ENCODE results near the gene PHF2. TPM values are rescaled to one million over a fixed set of nuclear protein-coding genes. Genes with fewer than 3 reads are reported as not detected.

Gene PHF2
- total and polyA plus RNA-seq, 2 of the 4 experiments (the other 2 are of a cell fraction), result 5.9 to 9.5 TPM

GRCh38 chr9:93708987-93709302 is 132.6 kb downstream of the PHF2 start:
- H2BK120ac ChIP-seq (ENCODE audit: low read depth, low read length), result no peak overlapping the region
- TF ChIP-seq MXI1 (IDR thresholded peaks at IDR 0.05; ENCODE audit: borderline replicate concordance, low read depth, low read length), result no peak
- no peak for TF ChIP-seq CHD1 (IDR thresholded peaks at IDR 0.05; ENCODE audit: low read depth, low read length)
- no peak for TF ChIP-seq RFX5 (IDR thresholded peaks at IDR 0.05; ENCODE audit: low read depth, low read length)
- TF ChIP-seq CEBPB (IDR thresholded peaks at IDR 0.05; ENCODE audit: low read depth, low read length), result no peak
- TF ChIP-seq MAZ (IDR thresholded peaks at IDR 0.05; ENCODE audit: borderline replicate concordance, low read depth, low read length), result no peak
- no peak for TF ChIP-seq USF2 (IDR thresholded peaks at IDR 0.05; ENCODE audit: low read depth, low read length)
- no peak for TF ChIP-seq MAFK (IDR thresholded peaks at IDR 0.05; ENCODE audit: low read depth, low read length)
- TF ChIP-seq SMC3 (IDR thresholded peaks at IDR 0.05; ENCODE audit: low read depth, low read length), result no peak
- no peak for TF ChIP-seq NFE2L2 (IDR thresholded peaks at IDR 0.05; ENCODE audit: low read depth, low read length)
- no peak for TF ChIP-seq ELK1 (IDR thresholded peaks at IDR 0.05; ENCODE audit: borderline replicate concordance, low read depth, low read length)
- TF ChIP-seq RAD21 (IDR thresholded peaks at IDR 0.05; ENCODE audit: low read length), result no peak
- TF ChIP-seq FOS (IDR thresholded peaks at IDR 0.05; ENCODE audit: low read depth, low read length), result no peak
- TF ChIP-seq CTCF (conservative IDR thresholded peaks at IDR 0.05; ENCODE audit: low read depth, low read length), result no peak
- no peak for TF ChIP-seq POLR2A (IDR thresholded peaks at IDR 0.05; ENCODE audit: low read depth, low read length)
- no peak for TF ChIP-seq BHLHE40 (IDR thresholded peaks at IDR 0.05; ENCODE audit: low read depth, low read length)
- TF ChIP-seq RCOR1 (IDR thresholded peaks at IDR 0.05; ENCODE audit: insufficient replicate concordance, low read length), result no peak
- H3K14ac ChIP-seq (replicated peaks; ENCODE audit: low read depth, low read length), result no peak overlapping the region
- no peak overlapping the region for H3K9ac ChIP-seq (ENCODE audit: low read depth, low read length)
- H3K36me3 ChIP-seq (ENCODE audit: control insufficient read depth, insufficient read depth, low read length), result no peaks in the 10 kb centered on the region
- in situ Hi-C loops (cut with MboI; ENCODE audit: low sequenced_read_pairs), result no loop called here
- H3K4me3 ChIP-seq (ENCODE audit: insufficient read depth, low read depth, low read length), result no peak overlapping the region
- ATAC-seq (ENCODE audit: low read depth), result no peak
- intact Hi-C loops (cut with micrococcal nuclease), result no loop called here
- H3K79me1 ChIP-seq (ENCODE audit: low read depth in 1 of 2, low read length in 2 of 2), result no peaks in the 10 kb centered on the region
- H3K4ac ChIP-seq (ENCODE audit: low read depth, low read length), result no peak overlapping the region
- H2BK15ac ChIP-seq (ENCODE audit: low read depth, low read length), result no peak overlapping the region
- H2AK5ac ChIP-seq (ENCODE audit: low read depth, low read length), result no peak overlapping the region
- H4K91ac ChIP-seq (ENCODE audit: insufficient read depth, low read depth, low read length), result no peak overlapping the region
- no peak overlapping the region for H2AFZ ChIP-seq (replicated peaks; ENCODE audit: low read length, poor library complexity)
- H3K56ac ChIP-seq (ENCODE audit: extremely low read depth, insufficient read depth, low read length), result no peak overlapping the region
- H4K5ac ChIP-seq (ENCODE audit: low read depth, low read length), result no peak overlapping the region
- H3K9me3 ChIP-seq (ENCODE audit: control insufficient read depth, insufficient read depth, low read length), result no peaks in the 10 kb centered on the region
- ChIA-PET CTCF (no interaction called here), POLR2A (ENCODE audit: unreplicated experiment) (no interaction called here)
- no peaks in the 10 kb centered on the region for H3K9me1 ChIP-seq (ENCODE audit: insufficient read depth, low read length)
- no peak overlapping the region for H3K18ac ChIP-seq (ENCODE audit: low read depth, low read length)
- H4K20me1 ChIP-seq (ENCODE audit: insufficient read depth, low read length), result no peaks in the 10 kb centered on the region
- no peaks in the 10 kb centered on the region for H3K4me1 ChIP-seq (ENCODE audit: control insufficient read depth, insufficient read depth, low read length)
- no peak for DNase-seq
- H3K23ac ChIP-seq (ENCODE audit: low read depth, low read length), result no peak overlapping the region
- no peak overlapping the region for H3K4me2 ChIP-seq (ENCODE audit: low read depth, low read length)
- dilution Hi-C loops (cut with HindIII; ENCODE audit: low sequenced_read_pairs, unreplicated experiment), result no loop called here
- H2AK9ac ChIP-seq (replicated peaks; ENCODE audit: low read depth, low read length, poor library complexity), result no peak overlapping the region
- H2BK20ac ChIP-seq (ENCODE audit: low read depth, low read length), result no peak overlapping the region
- BruUV-seq (replicated peaks), result no TSS peak
- H3K27ac ChIP-seq (ENCODE audit: insufficient read depth, low read length), result no peak overlapping the region
- H3K27me3 ChIP-seq (ENCODE audit: control insufficient read depth, insufficient read depth, low read length), result no peaks in the 10 kb centered on the region
- WGBS, 2 experiments (ENCODE audit: extremely low coverage in 2 of 2, insufficient read length in 1 of 2), result no CpG with 5 or more reads among the region's 2 CpGs
- no peak overlapping the region for H2BK5ac ChIP-seq (ENCODE audit: low read depth, low read length, poor library complexity, severe bottlenecking)
- H4K8ac ChIP-seq (ENCODE audit: low read depth in 2 of 2, low read length in 2 of 2), result no peak overlapping the region
